IMR-90 (cell line): ENCODE data around the gene MED22. TPM values are rescaled to one million over a fixed set of nuclear protein-coding genes. Genes with fewer than 3 reads are reported as not detected.

Source experiments
- ATAC-seq: fragments of 200-7000 bp; cut with Tn5 transposase; 2 replicates; pipeline ENCODE4 v1.9.1; 2020; ENCODE audit warnings: low read depth, mild to moderate bottlenecking, moderate library complexity
- BruUV-seq: library from RNA; stranded (reverse); fragments of 400-500 nt; replicated peaks from 2 replicates; lab custom pipeline; 2021; lab: Mats Ljungman, UMichigan
- CTCF ChIA-PET: fragments of 300-600 bp; formaldehyde crosslinking; extraction: SDS; loops from one replicate; lab custom pipeline; 2021; ENCODE audit warnings: antibody characterized with exemption; lab: Yijun Ruan, JAX
- POLR2A ChIA-PET: fragments of 300-600 bp; sonication (Branson Sonifier 250); formaldehyde crosslinking; loops from one replicate; lab custom pipeline; 2022; ENCODE audit warnings: antibody characterized with exemption; ENCODE audit not compliant: unreplicated experiment; lab: Charles Lee
- DNase-seq: peaks from one replicate; pipeline ENCODE4 v3.0.0; 2013
- H2AFZ ChIP-seq: replicated peaks from 2 replicates; pipeline ENCODE3; 2013; ENCODE audit warnings: low read length, mild to moderate bottlenecking; ENCODE audit not compliant: poor library complexity
- H2AK5ac ChIP-seq: 2 replicates; pipeline ENCODE4 v1.6.1; 2013; ENCODE audit warnings: low read depth, low read length, inconsistent platforms
- H2AK9ac ChIP-seq: replicated peaks from 2 replicates; pipeline ENCODE3; 2013; ENCODE audit warnings: mild to moderate bottlenecking, low read depth, low read length, moderate library complexity; ENCODE audit not compliant: poor library complexity
- H2BK120ac ChIP-seq: 2 replicates; pipeline ENCODE4 v1.6.1; 2013; ENCODE audit warnings: low read depth, low read length, inconsistent platforms
- H2BK15ac ChIP-seq: 3 replicates; pipeline ENCODE4 v1.6.1; 2013; ENCODE audit warnings: low read depth, low read length, inconsistent platforms
- H2BK20ac ChIP-seq: 2 replicates; pipeline ENCODE4 v1.6.1; 2013; ENCODE audit warnings: low read depth, mild to moderate bottlenecking, inconsistent platforms, low read length, moderate library complexity
- H2BK5ac ChIP-seq: 2 replicates; pipeline ENCODE4 v1.6.1; 2013; ENCODE audit warnings: mild to moderate bottlenecking, low read depth, low read length, inconsistent platforms; ENCODE audit not compliant: poor library complexity, severe bottlenecking
- H3K14ac ChIP-seq: replicated peaks from 2 replicates; pipeline ENCODE4 v1.6.1; 2013; ENCODE audit warnings: low read depth, low read length, inconsistent platforms
- H3K18ac ChIP-seq: 2 replicates; pipeline ENCODE4 v1.6.1; 2013; ENCODE audit warnings: low read depth, low read length, control low read depth
- H3K23ac ChIP-seq: 2 replicates; pipeline ENCODE4 v1.6.1; 2013; ENCODE audit warnings: low read depth, low read length, inconsistent platforms
- H3K27ac ChIP-seq: 2 replicates; pipeline ENCODE4 v1.5.1; 2013; ENCODE audit warnings: mild to moderate bottlenecking, control low read depth, low read length; ENCODE audit not compliant: insufficient read depth
- H3K27me3 ChIP-seq: 2 replicates; pipeline ENCODE4 v1.6.1; 2013; ENCODE audit warnings: low read length; ENCODE audit not compliant: control insufficient read depth, insufficient read depth
- H3K36me3 ChIP-seq: 2 replicates; pipeline ENCODE4 v1.6.1; 2013; ENCODE audit warnings: low read length, mixed read lengths; ENCODE audit not compliant: control insufficient read depth, insufficient read depth
- H3K4ac ChIP-seq: 2 replicates; pipeline ENCODE4 v1.6.1; 2013; ENCODE audit warnings: low read depth, low read length, inconsistent platforms
- H3K4me1 ChIP-seq: 2 replicates; pipeline ENCODE4 v1.6.1; 2013; ENCODE audit warnings: low read length, mixed read lengths; ENCODE audit not compliant: control insufficient read depth, insufficient read depth
- H3K4me2 ChIP-seq: 2 replicates; pipeline ENCODE4 v1.6.1; 2013; ENCODE audit warnings: low read depth, mild to moderate bottlenecking, control low read depth, low read length, moderate library complexity
- H3K4me3 ChIP-seq: 2 replicates; pipeline ENCODE4 v1.5.1; 2013; ENCODE audit warnings: low read depth, mild to moderate bottlenecking, control low read depth, low read length, moderate library complexity; ENCODE audit not compliant: insufficient read depth
- H3K56ac ChIP-seq: 2 replicates; pipeline ENCODE4 v1.6.1; 2013; ENCODE audit warnings: low read length, inconsistent platforms; ENCODE audit not compliant: insufficient read depth; ENCODE audit errors: extremely low read depth
- H3K79me1 ChIP-seq, 2 experiments: 2 replicates each; pipeline ENCODE4 v1.6.1; 2013; ENCODE audit warnings: low read length in 2 of 2, inconsistent platforms in 1 of 2, low read depth in 1 of 2
- H3K9ac ChIP-seq: 2 replicates; pipeline ENCODE4 v1.6.1; 2013; ENCODE audit warnings: low read depth, low read length, control low read depth
- H3K9me1 ChIP-seq: 2 replicates; pipeline ENCODE4 v1.6.1; 2013; ENCODE audit warnings: low read length, inconsistent platforms; ENCODE audit not compliant: insufficient read depth
- H3K9me3 ChIP-seq: 2 replicates; pipeline ENCODE4 v1.6.1; 2013; ENCODE audit warnings: low read length; ENCODE audit not compliant: control insufficient read depth, insufficient read depth
- H4K20me1 ChIP-seq: 2 replicates; pipeline ENCODE4 v1.6.1; 2013; ENCODE audit warnings: low read length, inconsistent platforms; ENCODE audit not compliant: insufficient read depth
- H4K5ac ChIP-seq: 2 replicates; pipeline ENCODE4 v1.6.1; 2013; ENCODE audit warnings: mild to moderate bottlenecking, low read depth, low read length, control low read depth
- H4K8ac ChIP-seq, 2 experiments: 2 replicates each; pipeline ENCODE4 v1.6.1; 2013; ENCODE audit warnings: low read depth in 2 of 2, low read length in 2 of 2, control low read depth in 1 of 2, inconsistent platforms in 1 of 2
- H4K91ac ChIP-seq: 2 replicates; pipeline ENCODE4 v1.6.1; 2013; ENCODE audit warnings: low read depth, low read length, inconsistent platforms; ENCODE audit not compliant: insufficient read depth
- CHD1 ChIP-seq: IDR thresholded peaks from 2 replicates; pipeline ENCODE4 v1.6.1; 2012; ENCODE audit warnings: low read depth, low read length, improper control_type of control experiment
- FOS ChIP-seq: fragments of 150-350 bp; IDR thresholded peaks from 2 replicates; pipeline ENCODE4 v1.6.1; 2016; ENCODE audit warnings: low read depth, low read length
- MAFK ChIP-seq: IDR thresholded peaks from 2 replicates; pipeline ENCODE4 v1.6.1; 2012; ENCODE audit warnings: low read depth, low read length, improper control_type of control experiment
- MXI1 ChIP-seq: IDR thresholded peaks from 2 replicates; pipeline ENCODE4 v1.6.1; 2012; ENCODE audit warnings: low read depth, mild to moderate bottlenecking, low read length, moderate library complexity, borderline replicate concordance
- NFE2L2 ChIP-seq: fragments of 150-350 bp; IDR thresholded peaks from 2 replicates; pipeline ENCODE4 v1.6.1; 2016; ENCODE audit warnings: low read depth, mild to moderate bottlenecking, low read length
- POLR2A ChIP-seq: IDR thresholded peaks from 2 replicates; pipeline ENCODE4 v1.6.1; 2012; ENCODE audit warnings: mild to moderate bottlenecking, low read depth, low read length
- RAD21 ChIP-seq: IDR thresholded peaks from 2 replicates; pipeline ENCODE4 v1.6.1; 2012; ENCODE audit warnings: low read length, improper control_type of control experiment
- RFX5 ChIP-seq: IDR thresholded peaks from 2 replicates; pipeline ENCODE4 v1.8.0; 2012; ENCODE audit warnings: low read depth, mild to moderate bottlenecking, low read length, moderate library complexity
- SMC3 ChIP-seq: fragments of 150-350 bp; IDR thresholded peaks from 2 replicates; pipeline ENCODE4 v1.6.1; 2016; ENCODE audit warnings: low read depth, mild to moderate bottlenecking, antibody characterized with exemption, low read length, moderate library complexity
- WGBS, 2 experiments: methylation state at CpG; one replicate each; pipeline versions ENCODE4 v1.1.5 to v1.1.7; 2013; ENCODE audit warnings: missing lambda C conversion rate in 2 of 2; ENCODE audit not compliant: insufficient read length in 1 of 2; ENCODE audit errors: extremely low coverage in 2 of 2; 5-methylcytosine and 5-hydroxymethylcytosine counted together
- dilution Hi-C: fragments of 300-500 bp; cut with HindIII; formaldehyde crosslinking; loops from one replicate; pipeline ENCODE4 v1.14.3; 2018; ENCODE audit warnings: low sequenced_read_pairs; ENCODE audit not compliant: unreplicated experiment
- in situ Hi-C: fragments of 300-500 bp; cut with MboI; formaldehyde crosslinking; loops from 3 replicates; pipeline ENCODE4 v1.14.3; 2019; ENCODE audit warnings: low sequenced_read_pairs, inconsistent platforms, mixed read lengths
- intact Hi-C: fragments of 100-400 bp; cut with micrococcal nuclease; formaldehyde crosslinking; loops from 2 replicates; pipeline ENCODE4 v1.10.0; 2022
- polyA plus RNA-seq, 3 experiments: library from polyadenylated mRNA; depleted of rRNA; stranded (reverse); fragments of >200 nt; gene quantifications; 2 replicates each; pipeline ENCODE4 v1.2.3, GENCODE V29; 2012; ENCODE audit warnings: low replicate concordance in 1 of 3
- total RNA-seq: library from RNA; depleted of rRNA; stranded (reverse); fragments of >200 nt; gene quantifications from 2 replicates; pipeline ENCODE4 v1.2.3, GENCODE V29; 2012
- TF ChIP-seq, protein P1 (sequence below): conservative IDR thresholded peaks from 2 replicates; pipeline ENCODE4 v1.5.1; 2012; ENCODE audit warnings: mild to moderate bottlenecking, low read depth, low read length, improper control_type of control experiment
- TF ChIP-seq, protein P2 (sequence below): fragments of 150-350 bp; IDR thresholded peaks from 2 replicates; pipeline ENCODE4 v1.6.1; 2016; ENCODE audit warnings: low read depth, mild to moderate bottlenecking, low read length, moderate library complexity, borderline replicate concordance

MED22 gene
- total and polyA plus RNA-seq, 2 of the 4 experiments (the other 2 are of a cell fraction), result 7.9 to 28.3 TPM

DNA sequence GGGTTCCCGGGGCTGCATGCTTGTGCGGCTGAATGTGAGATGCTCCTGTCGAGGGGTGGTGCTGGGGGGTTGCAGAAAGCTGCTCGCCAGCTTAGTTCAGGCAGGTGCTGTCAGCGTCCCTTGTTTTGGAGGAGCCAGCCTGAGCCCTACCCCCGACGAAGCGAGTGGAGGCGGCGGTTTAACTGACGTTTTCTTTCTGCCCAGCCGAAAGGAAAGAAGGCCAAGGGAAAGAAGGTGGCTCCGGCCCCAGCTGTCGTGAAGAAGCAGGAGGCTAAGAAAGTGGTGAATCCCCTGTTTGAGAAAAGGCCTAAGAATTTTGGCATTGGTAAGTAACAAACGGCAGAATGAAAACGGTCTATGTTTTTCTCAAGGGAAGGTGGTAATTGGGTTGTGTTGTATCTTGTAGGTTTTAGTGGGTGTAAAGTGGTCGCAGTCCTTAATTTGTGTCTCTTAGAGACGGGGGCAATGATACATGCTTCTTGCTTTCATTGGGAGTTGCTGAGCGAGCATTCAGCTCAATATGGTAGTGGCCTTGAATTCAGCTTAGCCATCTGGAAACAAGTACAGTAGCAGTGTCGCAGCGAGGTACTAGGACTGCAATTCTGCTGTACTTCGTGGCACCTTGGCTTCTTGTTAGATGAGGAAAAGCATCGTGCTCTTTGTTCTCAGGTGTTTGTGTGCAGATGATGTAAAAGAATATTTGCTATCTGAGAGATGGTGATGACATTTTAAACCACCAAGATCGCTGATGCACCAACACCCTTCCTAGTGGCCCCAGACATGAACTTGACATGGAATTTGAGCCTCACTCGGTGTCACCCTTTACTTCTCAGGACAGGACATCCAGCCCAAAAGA lies 1.0 kb upstream of the MED22 start:
- no peak overlapping the region for H2BK20ac ChIP-seq
- H2AFZ ChIP-seq, result no peak overlapping the region
- peak overlapping the region; percentile 99 for H2AK9ac ChIP-seq
- peak overlapping the region; percentile 97 for H2BK5ac ChIP-seq
- no peak for ATAC-seq
- peaks cover 63% of the 10 kb centered on the region for H3K36me3 ChIP-seq
- peak overlapping the region; percentile 96 for H3K9ac ChIP-seq
- H3K14ac ChIP-seq, result peak overlapping the region; percentile 80
- TSS peak; percentile 78 for BruUV-seq
- no peaks in the 10 kb centered on the region for H3K27me3 ChIP-seq
- H3K9me3 ChIP-seq, result no peaks in the 10 kb centered on the region
- H3K4me3 ChIP-seq, result peak overlapping the region; percentile 74
- H4K5ac ChIP-seq, result peak overlapping the region; percentile 42; the same call in 1 of the 2 replicates
- no peak overlapping the region for H3K18ac ChIP-seq
- TF ChIP-seq, protein P1, sequence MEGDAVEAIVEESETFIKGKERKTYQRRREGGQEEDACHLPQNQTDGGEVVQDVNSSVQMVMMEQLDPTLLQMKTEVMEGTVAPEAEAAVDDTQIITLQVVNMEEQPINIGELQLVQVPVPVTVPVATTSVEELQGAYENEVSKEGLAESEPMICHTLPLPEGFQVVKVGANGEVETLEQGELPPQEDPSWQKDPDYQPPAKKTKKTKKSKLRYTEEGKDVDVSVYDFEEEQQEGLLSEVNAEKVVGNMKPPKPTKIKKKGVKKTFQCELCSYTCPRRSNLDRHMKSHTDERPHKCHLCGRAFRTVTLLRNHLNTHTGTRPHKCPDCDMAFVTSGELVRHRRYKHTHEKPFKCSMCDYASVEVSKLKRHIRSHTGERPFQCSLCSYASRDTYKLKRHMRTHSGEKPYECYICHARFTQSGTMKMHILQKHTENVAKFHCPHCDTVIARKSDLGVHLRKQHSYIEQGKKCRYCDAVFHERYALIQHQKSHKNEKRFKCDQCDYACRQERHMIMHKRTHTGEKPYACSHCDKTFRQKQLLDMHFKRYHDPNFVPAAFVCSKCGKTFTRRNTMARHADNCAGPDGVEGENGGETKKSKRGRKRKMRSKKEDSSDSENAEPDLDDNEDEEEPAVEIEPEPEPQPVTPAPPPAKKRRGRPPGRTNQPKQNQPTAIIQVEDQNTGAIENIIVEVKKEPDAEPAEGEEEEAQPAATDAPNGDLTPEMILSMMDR, result no peak
- TF ChIP-seq FOS (no peak), NFE2L2 (no peak), RFX5 (no peak), SMC3 (no peak), RAD21 (no peak), POLR2A (no peak), MXI1 (no peak), MAFK (no peak), CHD1 (no peak)
- TF ChIP-seq, protein P2, sequence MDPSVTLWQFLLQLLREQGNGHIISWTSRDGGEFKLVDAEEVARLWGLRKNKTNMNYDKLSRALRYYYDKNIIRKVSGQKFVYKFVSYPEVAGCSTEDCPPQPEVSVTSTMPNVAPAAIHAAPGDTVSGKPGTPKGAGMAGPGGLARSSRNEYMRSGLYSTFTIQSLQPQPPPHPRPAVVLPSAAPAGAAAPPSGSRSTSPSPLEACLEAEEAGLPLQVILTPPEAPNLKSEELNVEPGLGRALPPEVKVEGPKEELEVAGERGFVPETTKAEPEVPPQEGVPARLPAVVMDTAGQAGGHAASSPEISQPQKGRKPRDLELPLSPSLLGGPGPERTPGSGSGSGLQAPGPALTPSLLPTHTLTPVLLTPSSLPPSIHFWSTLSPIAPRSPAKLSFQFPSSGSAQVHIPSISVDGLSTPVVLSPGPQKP, result no peak
- POLR2A ChIA-PET, result interaction anchor here (1.1 kb wide), 1 partner anchor 8 kb away, joined by 6 read pairs; no protein-coding TSS in a partner anchor
- CTCF ChIA-PET, result interaction anchor here (0.6 kb wide), 1 partner anchor 996 kb away, joined by 5 read pairs; no protein-coding TSS in a partner anchor
- peak overlapping the region; percentile 81 for H4K91ac ChIP-seq
- peak overlapping the region; percentile 93 for H2AK5ac ChIP-seq
- 1% methylated on average over 11 of the region's 25 CpGs; no CpG with 5 or more reads in 1 of the 2 experiments for WGBS, 2 experiments
- H3K79me1 ChIP-seq, result peaks cover 25 to 72% of the 10 kb centered on the region in 2 experiments
- DNase-seq, result no peak
- H3K4ac ChIP-seq, result peak overlapping the region; percentile 86
- peaks cover 6% of the 10 kb centered on the region; the same call in 1 of the 2 replicates for H3K9me1 ChIP-seq
- H3K4me2 ChIP-seq, result peak overlapping the region; percentile 100
- dilution Hi-C loops (no loop called here), in situ Hi-C loops (no loop called here), intact Hi-C loops (no loop called here)
- peaks cover 16% of the 10 kb centered on the region for H3K4me1 ChIP-seq
- H3K27ac ChIP-seq, result peak overlapping the region; percentile 94
- peak overlapping the region; percentile 6 to 85; a peak in 3 of 4 replicates for H4K8ac ChIP-seq
- H3K23ac ChIP-seq, result peak overlapping the region; percentile 91
- no peak overlapping the region for H2BK120ac ChIP-seq
- H2BK15ac ChIP-seq, result no peak overlapping the region
- H4K20me1 ChIP-seq, result peaks cover 63% of the 10 kb centered on the region
- H3K56ac ChIP-seq, result peak overlapping the region; percentile 68
